Renal pelvis (tissue), 12 donors: ENCODE measurements around the gene CREB5. TPM values are rescaled to one million over a fixed set of nuclear protein-coding genes. Genes with fewer than 3 reads are reported as not detected.

ENCODE experiments used
- DNase-seq: peaks from one replicate; pipeline ENCODE4 v3.0.0-alpha.2; 2013
- long read RNA-seq, 16 experiments: transcript quantifications; one replicate each; lab custom pipeline, GENCODE V29; 2026
- polyA plus RNA-seq, 3 donors: library from polyadenylated mRNA; unstranded; fragments of 120-200 nt; gene quantifications; one replicate each; pipeline ENCODE4 v1.2.1, GENCODE V29; 2013; ENCODE audit not compliant: insufficient read length in 3 of 3

Gene CREB5, protein sequence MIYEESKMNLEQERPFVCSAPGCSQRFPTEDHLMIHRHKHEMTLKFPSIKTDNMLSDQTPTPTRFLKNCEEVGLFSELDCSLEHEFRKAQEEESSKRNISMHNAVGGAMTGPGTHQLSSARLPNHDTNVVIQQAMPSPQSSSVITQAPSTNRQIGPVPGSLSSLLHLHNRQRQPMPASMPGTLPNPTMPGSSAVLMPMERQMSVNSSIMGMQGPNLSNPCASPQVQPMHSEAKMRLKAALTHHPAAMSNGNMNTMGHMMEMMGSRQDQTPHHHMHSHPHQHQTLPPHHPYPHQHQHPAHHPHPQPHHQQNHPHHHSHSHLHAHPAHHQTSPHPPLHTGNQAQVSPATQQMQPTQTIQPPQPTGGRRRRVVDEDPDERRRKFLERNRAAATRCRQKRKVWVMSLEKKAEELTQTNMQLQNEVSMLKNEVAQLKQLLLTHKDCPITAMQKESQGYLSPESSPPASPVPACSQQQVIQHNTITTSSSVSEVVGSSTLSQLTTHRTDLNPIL
- 10 to 100 TPM; 11.0 to 11.9 (median 11.6) TPM for polyA plus RNA-seq
- long read RNA-seq, donor 1, partial matches to known transcripts = 0 of 2 reads
- long read RNA-seq, donor 1, other reads (novel, unspliced or antisense) = 0 of 2 reads
- long read RNA-seq, donor 2, partial matches to known transcripts = 0 of 2 reads
- long read RNA-seq, donor 2, other reads (novel, unspliced or antisense) = 0 of 2 reads
- long read RNA-seq, donor 3 = 0 reads
- long read RNA-seq, donor 4, partial matches to known transcripts = 0 of 2 reads
- long read RNA-seq, donor 4, other reads (novel, unspliced or antisense) = 0 of 2 reads
- long read RNA-seq, donor 5, partial matches to known transcripts = 0 of 1 reads
- long read RNA-seq, donor 5, other reads (novel, unspliced or antisense) = 0 of 1 reads
- long read RNA-seq, donor 6, partial matches to known transcripts = 0 of 3 reads
- long read RNA-seq, donor 6, other reads (novel, unspliced or antisense) = 0 of 3 reads
- long read RNA-seq, donor 7, partial matches to known transcripts = 0 of 2 reads
- long read RNA-seq, donor 7, other reads (novel, unspliced or antisense) = 0 of 2 reads
- long read RNA-seq, donor 8, transcript CREB5-212 (2 exons, 603 nt) = major isoform, 5 of 7 reads
- long read RNA-seq, donor 8, partial matches to known transcripts = 0 of 7 reads
- long read RNA-seq, donor 8, other reads (novel, unspliced or antisense) = 0 of 7 reads
- long read RNA-seq, donor 9, partial matches to known transcripts = 0 of 5 reads
- long read RNA-seq, donor 9, other reads (novel, unspliced or antisense) = 0 of 5 reads
- long read RNA-seq, donor 10, partial matches to known transcripts = 0 of 4 reads
- long read RNA-seq, donor 10, other reads (novel, unspliced or antisense) = 0 of 4 reads
- long read RNA-seq, donor 11 = 0 reads
- long read RNA-seq, donor 12, full-length matches to known transcripts = 4 of 4 reads
- long read RNA-seq, donor 12, partial matches to known transcripts = 0 of 4 reads
- long read RNA-seq, donor 12, other reads (novel, unspliced or antisense) = 0 of 4 reads
- long read RNA-seq, donor 13 = 0 reads
- long read RNA-seq, donor 14, partial matches to known transcripts = 0 of 4 reads
- long read RNA-seq, donor 14, other reads (novel, unspliced or antisense) = 0 of 4 reads
- long read RNA-seq, donor 15, partial matches to known transcripts = 0 of 3 reads
- long read RNA-seq, donor 15, other reads (novel, unspliced or antisense) = 0 of 3 reads
- long read RNA-seq, donor 16, partial matches to known transcripts = 0 of 1 reads
- long read RNA-seq, donor 16, other reads (novel, unspliced or antisense) = 0 of 1 reads

DNA sequence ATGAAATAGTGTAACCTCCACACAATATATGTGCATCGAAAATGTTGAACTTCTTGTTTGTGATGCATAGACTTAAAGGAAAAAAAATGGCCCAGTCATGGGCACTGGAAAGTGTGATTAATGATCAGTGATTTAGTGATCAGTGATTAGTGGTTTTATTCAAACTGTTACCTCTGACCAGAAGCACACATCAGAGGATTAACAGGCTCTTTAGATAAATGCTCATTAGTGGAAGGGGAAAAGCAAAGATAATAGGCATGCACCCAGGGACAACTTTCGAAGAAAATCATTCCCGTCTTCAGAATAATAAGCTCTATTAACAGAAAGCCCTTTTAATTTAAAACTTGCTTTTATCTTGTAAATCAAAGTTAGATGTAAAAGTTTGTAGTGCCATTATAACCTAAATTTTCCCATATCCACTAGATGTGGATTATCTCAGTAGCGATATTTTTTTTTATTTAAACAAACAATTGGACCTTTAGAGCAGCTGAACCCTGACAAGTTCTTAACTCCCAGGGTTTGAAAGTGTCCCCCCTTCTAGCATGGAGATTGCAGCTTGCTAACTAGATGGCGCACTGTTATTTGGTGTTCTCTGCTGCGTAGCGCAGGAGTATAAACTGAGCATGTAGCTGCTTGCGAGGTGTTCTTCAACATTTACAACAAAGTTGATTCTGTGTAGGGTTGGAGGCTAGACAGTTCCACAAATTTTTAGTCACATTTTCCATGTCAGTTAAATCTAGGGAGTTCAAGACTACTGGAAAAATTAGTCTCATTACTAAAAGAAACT lies at the start of gene CREB5:
TSS of gene CREB5 (plus strand) at position 643 of the 787 bp plus-strand sequence. CDS start 397 bp downstream, outside the sequence.
- DNase-seq = no peak

DNA sequence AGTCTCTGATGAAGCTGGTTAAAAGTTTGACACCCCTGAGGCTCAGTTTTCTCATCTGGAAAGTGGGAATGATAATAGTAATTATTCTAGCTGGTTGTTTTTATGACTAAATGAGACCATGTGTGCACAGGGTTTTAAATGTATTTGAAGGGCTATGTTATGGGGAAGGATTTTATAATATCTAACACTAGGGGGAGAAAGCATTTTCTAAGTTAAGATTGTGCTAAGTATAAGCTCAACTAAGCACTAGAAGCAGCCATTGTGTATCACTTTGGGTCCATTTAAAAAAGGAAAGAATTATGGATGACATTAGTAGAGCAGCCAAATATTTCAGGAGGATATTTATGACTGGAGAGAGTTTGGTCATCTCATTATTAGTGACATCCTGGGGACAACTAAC lies 49.5 kb upstream of the CREB5 start:
- no peak for DNase-seq

DNA sequence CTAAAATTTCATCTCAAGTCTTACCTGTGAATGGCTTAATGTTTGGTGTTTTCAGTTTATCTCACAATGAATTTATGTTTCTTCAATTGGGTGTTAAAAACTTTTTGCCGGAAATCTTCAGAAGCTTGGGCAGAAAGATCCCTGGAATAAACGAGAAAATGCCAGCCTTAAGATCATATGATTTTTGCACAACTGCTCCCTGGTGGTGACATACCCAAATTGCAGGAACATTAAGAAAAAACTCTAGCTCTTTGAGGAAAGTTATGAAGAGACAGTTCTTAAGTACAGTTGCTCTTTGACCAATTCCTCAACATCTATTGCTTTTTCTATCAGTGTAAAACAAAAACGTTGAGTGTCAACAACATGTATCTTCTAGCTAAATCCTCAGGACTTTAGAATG lies 48.2 kb upstream of the CREB5 start:
- DNase-seq = no peak

DNA sequence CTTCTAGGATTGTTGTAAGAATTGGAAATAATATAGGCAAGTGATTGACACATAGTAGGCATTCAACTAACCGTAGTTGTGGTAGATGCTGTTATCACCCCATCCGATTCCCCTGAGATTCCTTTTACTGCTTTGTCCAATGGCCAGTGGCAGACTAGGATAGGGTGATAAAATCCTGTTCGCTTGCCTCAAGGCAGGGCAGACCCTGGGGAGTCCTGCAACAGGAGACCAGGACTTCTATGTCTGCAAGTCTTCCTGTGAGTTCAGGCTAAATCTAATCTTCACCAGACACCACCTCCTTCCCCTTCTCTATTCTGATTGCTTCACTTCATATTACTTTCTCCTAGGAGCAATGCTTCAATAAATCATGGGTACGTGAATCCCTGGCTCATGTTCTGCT lies 42.8 kb upstream of the CREB5 start:
- DNase-seq = no peak

GRCh38 chr7:28371846-28372245 lies 40.5 kb upstream of the CREB5 start:
- DNase-seq = no peak

DNA sequence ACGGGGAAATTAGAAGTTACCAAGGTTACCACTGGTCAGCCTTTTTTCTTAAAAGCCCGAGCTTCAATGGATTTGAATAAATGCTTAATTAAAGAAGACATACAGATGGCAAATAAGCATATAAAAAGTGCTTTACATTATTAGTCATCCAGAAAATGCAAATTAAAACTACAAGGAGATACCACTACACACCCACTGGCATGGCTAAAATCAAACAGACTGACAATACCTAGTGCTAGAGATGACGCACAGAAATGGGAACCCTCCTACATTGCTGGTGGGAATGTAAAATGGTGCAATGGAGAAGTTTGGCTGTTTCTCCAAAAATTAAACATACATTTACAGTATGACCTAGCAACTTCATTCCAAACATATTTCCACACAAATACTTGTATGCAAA lies 38.3 kb upstream of the CREB5 start:
- DNase-seq = no peak

DNA sequence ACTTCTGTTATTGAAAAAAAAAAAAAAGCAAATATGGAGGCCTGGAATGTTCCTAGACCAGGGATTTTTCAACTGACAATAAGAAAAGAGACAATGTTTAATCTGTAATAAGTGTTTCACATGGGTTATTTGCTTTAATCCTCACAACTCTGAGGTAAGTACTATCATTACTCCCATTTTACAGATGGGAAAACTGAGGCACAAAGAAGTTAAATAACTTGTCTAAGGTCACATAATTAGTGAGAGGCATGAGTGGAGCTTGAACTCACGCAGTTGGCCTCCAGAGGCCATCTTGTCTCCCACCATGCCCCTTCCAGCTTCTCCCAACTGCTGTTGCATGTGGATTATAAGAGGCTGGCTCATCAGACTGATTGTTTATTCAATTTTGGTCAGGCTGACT lies 36.6 kb upstream of the CREB5 start:
- DNase-seq = no peak

DNA sequence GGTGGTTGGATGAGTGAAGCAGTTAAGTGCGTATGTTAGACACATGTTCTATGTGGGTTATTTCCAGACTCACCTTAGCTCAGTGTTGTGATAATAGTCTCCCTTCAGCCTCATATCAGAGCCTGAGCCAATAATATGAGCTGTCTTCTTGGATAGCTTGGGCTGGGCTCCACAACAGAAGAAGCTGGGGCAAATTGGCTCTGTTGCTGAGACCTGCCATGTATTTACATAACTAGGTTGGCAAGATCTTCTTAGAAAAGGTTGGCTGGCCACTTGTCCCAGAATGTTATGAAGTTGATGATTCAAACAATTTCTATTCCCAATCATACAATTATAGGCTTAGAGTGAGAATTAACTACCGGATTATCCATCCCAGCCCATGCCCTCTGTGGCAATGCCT lies 35.7 kb upstream of the CREB5 start:
- DNase-seq = no peak

GRCh38 chr7:28378574-28379149 lies 33.7 kb upstream of the CREB5 start:
- DNase-seq = no peak

- no peak for DNase-seq
Measured at GRCh38 chr7:28381466-28381865, 30.9 kb upstream of the CREB5 start.

DNA sequence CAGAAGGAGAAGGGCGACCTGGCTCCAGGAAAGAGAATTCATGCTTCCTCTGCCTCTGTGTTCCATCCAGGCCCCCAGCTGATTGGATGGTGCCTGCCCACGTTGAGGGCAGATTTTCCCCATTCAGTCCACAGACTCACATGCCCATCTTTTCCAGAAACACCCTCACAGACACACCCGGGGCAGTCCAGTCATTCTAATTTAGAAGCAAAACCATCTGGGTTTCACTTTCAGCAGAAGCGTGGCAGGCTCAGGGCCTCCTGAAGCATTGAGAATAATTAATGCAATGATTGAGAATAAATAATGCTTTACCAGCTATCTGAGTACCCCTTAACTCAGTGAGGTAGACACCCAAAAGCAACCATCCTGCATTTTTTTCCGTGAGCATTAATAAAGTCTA lies 30.2 kb upstream of the CREB5 start:
- no peak for DNase-seq

GRCh38 chr7:28383975-28384374 lies 28.3 kb upstream of the CREB5 start:
- DNase-seq = no peak

DNA sequence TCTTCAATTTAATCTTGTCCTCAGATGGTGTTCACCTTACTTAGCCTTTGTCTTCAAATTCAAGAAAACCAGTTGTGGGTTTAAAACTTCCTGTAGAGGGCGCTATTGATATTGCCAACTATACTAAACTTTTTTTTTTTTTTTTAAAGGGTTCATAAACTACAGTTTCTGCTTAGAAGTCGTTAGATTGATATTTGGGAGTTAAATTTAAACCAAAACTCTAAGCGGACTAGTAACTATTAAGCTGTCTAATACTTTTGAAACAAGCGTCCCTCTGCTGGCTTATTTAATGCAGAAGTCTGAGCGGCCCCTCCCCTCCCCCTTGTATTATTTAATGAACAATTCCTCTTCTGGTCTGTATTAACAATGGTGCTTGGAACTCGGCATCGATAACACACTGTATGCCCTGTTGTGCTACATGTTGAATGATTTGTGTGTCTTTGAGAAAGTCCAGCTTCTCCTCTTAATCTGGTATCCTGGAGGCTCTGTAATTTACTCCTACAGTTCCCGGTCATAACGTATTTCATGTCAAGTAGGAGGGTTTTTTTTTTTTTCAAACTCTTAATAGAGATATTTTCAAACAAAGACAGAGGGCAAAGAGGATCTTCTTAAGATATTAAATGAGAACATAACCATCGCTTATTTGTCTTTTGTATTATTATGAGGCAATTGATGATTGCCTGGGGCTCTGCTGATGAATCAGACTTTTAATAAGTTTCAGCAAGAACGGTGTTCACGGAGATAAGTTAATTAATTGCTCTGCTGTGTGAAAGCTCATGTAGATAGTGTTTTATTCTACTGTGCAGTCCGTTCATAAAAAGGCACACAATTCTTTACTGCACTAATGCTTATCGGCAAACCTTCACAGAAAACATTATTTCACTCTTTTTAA lies 22.6 kb upstream of the CREB5 start:
- peak; percentile 76 for DNase-seq

- no peak for DNase-seq
Measured at GRCh38 chr7:28390426-28390825, 21.9 kb upstream of the CREB5 start.

GRCh38 chr7:28392289-28392688 lies 20.0 kb upstream of the CREB5 start:
- DNase-seq = no peak

DNA sequence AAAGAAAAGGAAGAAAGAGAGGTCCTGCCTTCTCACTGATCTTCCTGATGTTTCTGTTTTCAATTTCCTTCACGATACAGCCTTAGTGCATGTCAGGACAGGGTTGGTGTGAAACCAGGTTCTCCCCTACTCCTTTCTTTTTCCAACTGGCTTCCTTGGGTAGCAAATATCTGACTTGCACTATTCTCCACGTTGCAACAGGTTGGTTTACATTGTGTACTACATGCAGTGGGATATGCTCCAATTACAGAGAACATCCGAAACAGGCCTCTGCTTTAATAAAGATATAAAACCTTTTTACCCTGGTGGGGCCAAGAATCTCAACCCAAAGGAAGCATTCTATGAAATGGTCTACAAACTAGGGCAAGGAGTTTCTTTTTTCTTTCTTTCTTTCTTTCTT lies 16.9 kb upstream of the CREB5 start:
- DNase-seq = no peak

DNA sequence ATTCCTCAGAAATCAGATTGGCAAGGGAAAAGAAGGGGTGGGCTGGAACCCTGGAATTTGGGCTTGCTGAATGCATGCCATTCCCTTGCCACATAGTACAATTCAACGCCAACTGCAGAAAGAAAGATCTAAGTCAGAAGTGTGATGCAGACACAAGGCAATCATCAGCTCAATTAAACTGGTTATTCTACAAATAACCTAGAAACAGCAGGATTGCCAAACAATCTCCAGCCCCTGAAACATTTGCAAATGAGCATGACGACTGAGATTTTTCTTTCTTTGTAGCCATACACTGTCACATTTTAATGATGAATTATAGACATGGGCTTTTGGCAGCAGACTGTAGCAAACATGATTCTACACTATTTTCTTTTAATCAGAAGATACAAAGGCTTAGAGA lies 16.5 kb upstream of the CREB5 start:
- DNase-seq = no peak

GRCh38 chr7:28397141-28397540 lies 15.2 kb upstream of the CREB5 start:
- DNase-seq = no peak
